Measurements from ENCODE around the gene CRLF1.

Gene CRLF1

GRCh38 chr19:18606281-18607225 is at the start of gene CRLF1:
Gene CRLF1, minus strand, starts transcription at chr19:18606799. Its CDS starts 143 bp downstream, at chr19:18606656.
- no peak for DNase-seq

- DNase-seq, result no peak
Measured at GRCh38 chr19:18655173-18655844, 48.7 kb upstream of the CRLF1 start.

- no peak for DNase-seq
Measured at GRCh38 chr19:18654469-18654868, 47.9 kb upstream of the CRLF1 start.

- DNase-seq, result no peak
Measured at GRCh38 chr19:18653853-18654252, 47.3 kb upstream of the CRLF1 start.

GRCh38 chr19:18651733-18652132 is 45.1 kb upstream of the CRLF1 start:
- DNase-seq, result no peak

GRCh38 chr19:18651300-18651699 is 44.7 kb upstream of the CRLF1 start:
- no peak for DNase-seq

GRCh38 chr19:18650468-18651041 is 44.0 kb upstream of the CRLF1 start:
- no peak for DNase-seq

GRCh38 chr19:18650021-18650390 is 43.4 kb upstream of the CRLF1 start:
- no peak for DNase-seq

GRCh38 chr19:18649371-18650020 is 42.9 kb upstream of the CRLF1 start:
- peak; percentile 22 for DNase-seq

GRCh38 chr19:18648973-18649315 is 42.3 kb upstream of the CRLF1 start:
- DNase-seq, result no peak

GRCh38 chr19:18647807-18648206 is 41.2 kb upstream of the CRLF1 start:
- no peak for DNase-seq

GRCh38 chr19:18647371-18647767 is 40.8 kb upstream of the CRLF1 start:
- no peak for DNase-seq

GRCh38 chr19:18646535-18647370 is 40.2 kb upstream of the CRLF1 start:
- DNase-seq, result peak; percentile 23

GRCh38 chr19:18645035-18645511 is 38.5 kb upstream of the CRLF1 start:
- DNase-seq, result no peak

- no peak for DNase-seq
Measured at GRCh38 chr19:18644196-18645034, 37.8 kb upstream of the CRLF1 start.

GRCh38 chr19:18639706-18640243 is 33.2 kb upstream of the CRLF1 start:
- DNase-seq, result no peak

- DNase-seq, result no peak
Measured at GRCh38 chr19:18637673-18638630, 31.4 kb upstream of the CRLF1 start.

GRCh38 chr19:18636969-18637629 is 30.5 kb upstream of the CRLF1 start, which contains the start of gene KLHL26:
Gene KLHL26, plus strand, starts transcription at chr19:18637028. Its CDS starts 27 bp downstream, at chr19:18637055.
- DNase-seq, result no peak

All from NCI-H2227 treated with DMSO at 0.1 percent for 48 hours (cell line).